Breast epithelium (tissue), 3 donors: ENCODE results near the gene NFIX.

Source experiments
- CTCF ChIP-seq, 3 donors: fragments of 450-650 bp; IDR thresholded peaks; one replicate each; pipeline ENCODE4 v1.5.1; 2016 to 2017; ENCODE audit warnings: antibody characterized with exemption in 3 of 3, mild to moderate bottlenecking in 3 of 3, moderate library complexity in 3 of 3
- POLR2A ChIP-seq: fragments of 450-650 bp; IDR thresholded peaks from one replicate; pipeline ENCODE4 v1.6.1; 2016; ENCODE audit warnings: antibody characterized with exemption, mild to moderate bottlenecking, moderate library complexity
- POLR2AphosphoS5 ChIP-seq, 3 donors: sonication (generic); formaldehyde crosslinking; IDR thresholded peaks; one replicate each; pipeline ENCODE4 v1.6.1; 2017; ENCODE audit warnings: antibody characterized with exemption in 3 of 3

DNA sequence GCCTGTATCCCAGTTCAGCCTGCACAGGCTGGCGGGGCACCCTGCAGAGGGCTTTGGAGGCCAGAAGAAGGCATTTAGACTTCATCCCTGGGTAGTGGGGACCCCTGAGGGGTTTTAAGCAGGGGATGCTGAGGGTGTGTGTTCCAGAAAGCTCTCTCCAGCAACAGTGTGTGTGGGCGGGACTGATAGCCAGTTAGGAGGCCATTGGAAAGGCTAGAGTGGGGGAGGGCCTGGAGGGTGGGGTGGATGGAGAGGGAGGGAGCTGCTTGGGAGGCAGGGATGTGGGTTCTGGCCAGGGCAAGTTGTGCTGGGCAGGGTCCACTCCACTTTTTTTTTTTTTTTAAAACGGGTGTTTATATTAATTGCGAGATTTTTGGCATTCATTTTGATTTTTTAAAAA, 79.1 kb downstream of the NFIX start:
- TF ChIP-seq CTCF (IDR thresholded peaks at IDR 0.05) (no peak), POLR2A (no peak), POLR2AphosphoS5 (IDR thresholded peaks at IDR 0.05) (no peak)
